Globus pallidus (tissue), 1 donor: Measurements from ENCODE around the gene PBX4.

Experiments used
- DNase-seq: peaks from one replicate; pipeline ENCODE4 v3.0.0-alpha.2; 2015; ENCODE audit warnings: low spot score

The PBX4 gene

GRCh38 chr19:19649155-19649554 lies 30.7 kb upstream of the PBX4 start:
- no peak for DNase-seq

- no peak for DNase-seq
Measured at GRCh38 chr19:19647037-19647835, 28.7 kb upstream of the PBX4 start.

- no peak for DNase-seq
Measured at GRCh38 chr19:19645233-19645870, 26.9 kb upstream of the PBX4 start.

GRCh38 chr19:19644054-19644388 lies 25.5 kb upstream of the PBX4 start:
- DNase-seq = no peak

- no peak for DNase-seq
Measured at GRCh38 chr19:19643158-19644053, 24.9 kb upstream of the PBX4 start, which contains the start of gene GMIP. Gene GMIP, minus strand, starts transcription at chr19:19643657. Its CDS starts 128 bp downstream, at chr19:19643529.

- DNase-seq = no peak
Measured at GRCh38 chr19:19642506-19643157, 24.1 kb upstream of the PBX4 start.

GRCh38 chr19:19637523-19638251 lies 19.2 kb upstream of the PBX4 start:
- no peak for DNase-seq

- DNase-seq = no peak
Measured at GRCh38 chr19:19637186-19637522, 18.7 kb upstream of the PBX4 start.

- no peak for DNase-seq
Measured at GRCh38 chr19:19636573-19637185, 18.2 kb upstream of the PBX4 start.

GRCh38 chr19:19635313-19635702 lies 16.8 kb upstream of the PBX4 start:
- no peak for DNase-seq

- DNase-seq = no peak
Measured at GRCh38 chr19:19634516-19635312, 16.2 kb upstream of the PBX4 start.

- no peak for DNase-seq
Measured at GRCh38 chr19:19633711-19634515, 15.4 kb upstream of the PBX4 start.

GRCh38 chr19:19632661-19633060 lies 14.2 kb upstream of the PBX4 start:
- no peak for DNase-seq

- no peak for DNase-seq
Measured at GRCh38 chr19:19631346-19631745, 12.9 kb upstream of the PBX4 start.

GRCh38 chr19:19630426-19630825 lies 11.9 kb upstream of the PBX4 start:
- no peak for DNase-seq

GRCh38 chr19:19630062-19630414 lies 11.6 kb upstream of the PBX4 start:
- no peak for DNase-seq

- DNase-seq = no peak
Measured at GRCh38 chr19:19628501-19629134, 10.1 kb upstream of the PBX4 start.

- no peak for DNase-seq
Measured at GRCh38 chr19:19627621-19628500, 9.4 kb upstream of the PBX4 start, which contains the start of gene LPAR2. Gene LPAR2, minus strand, starts transcription at chr19:19628220. Its CDS starts 945 bp downstream, at chr19:19627275.
